ENCODE measurements around the gene GPBAR1. TPM values are rescaled to one million over a fixed set of nuclear protein-coding genes. Genes with fewer than 3 reads are reported as not detected.

GPBAR1 gene
- total and polyA plus RNA-seq, 9 of the 15 experiments (the other 6 are each of a cell fraction or from before 2014, with no cell fraction given), result not detected

- Histone ChIP-seq H3K36me3 (ENCODE audit: control insufficient read depth, insufficient read depth, low read length) (peaks cover 83% of the 10 kb centered on the region), H3K79me2 (ENCODE audit: control insufficient read depth, insufficient read depth, low read length) (peaks cover 60% of the 10 kb centered on the region), H3K27me3 (ENCODE audit: control insufficient read depth in 2 of 2, insufficient read depth in 2 of 2, low read length in 2 of 2) (no peaks in the 10 kb centered on the region), H4K20me1 (replicated peaks; ENCODE audit: control insufficient read depth, insufficient read depth, low read length) (peaks cover 11% of the 10 kb centered on the region), H3K27ac (ENCODE audit: extremely low read depth, low read depth, low read length) (no peak overlapping the region), H3K9ac (ENCODE audit: insufficient read depth in 1 of 2, low read depth in 2 of 2, low read length in 2 of 2) (peak overlapping the region in 1 of 2 experiments; percentile 52; a peak in 1 of 4 replicates), H3K4me1 (replicated peaks in 1 of 2; ENCODE audit: control insufficient read depth in 2 of 2, insufficient read depth in 2 of 2, low read length in 2 of 2) (peaks cover 23 to 39% of the 10 kb centered on the region in 2 experiments), H3K9me3 (replicated peaks; ENCODE audit: control insufficient read depth, insufficient read depth, low read depth, low read length) (no peaks in the 10 kb centered on the region), H3K4me3 (no peak overlapping the region), H2AFZ (ENCODE audit: low read depth, low read length) (no peak overlapping the region), H3K4me2 (ENCODE audit: insufficient read depth, low read length) (no peak overlapping the region), H3K9me1 (ENCODE audit: control insufficient read depth, insufficient read depth, low read length) (no peaks in the 10 kb centered on the region)
- TF ChIP-seq POLR2G (IDR thresholded peaks at IDR 0.05; ENCODE audit: low read depth, low read length) (0 out of 2 replicates have a peak, but pooled peaks have one; percentile 37), TOE1 (IDR thresholded peaks at IDR 0.05; ENCODE audit: borderline replicate concordance) (no peak), TOE1 (CRISPR knock-in tag; IDR thresholded peaks at IDR 0.05; ENCODE audit: borderline replicate concordance, low read depth) (no peak), MCM2 (IDR thresholded peaks at IDR 0.05; ENCODE audit: low read depth) (no peak)
- in situ Hi-C loops (cut with MboI) (no loop called here), intact Hi-C loops (cut with micrococcal nuclease) (no loop called here)
- no peak for ATAC-seq
- DNase-seq (ENCODE audit: extremely low read depth in 1 of 4, low spot score in 3 of 4), result no peak
- CTCF ChIA-PET (ENCODE audit: low intra/inter-chr PET ratio), result no interaction called here
- no TSS peak for BruUV-seq (replicated peaks)
- FAIRE-seq, result no peak
- WGBS (ENCODE audit: insufficient coverage, low coverage, missing lambda C conversion rate), result 97% methylated on average over 13 of the region's 17 CpGs
- POLR2A ChIA-PET, result interaction anchor here (1.0 kb wide), 1 partner anchor 11 kb away, joined by 3 read pairs; no protein-coding TSS in a partner anchor
Measured at GRCh38 chr2:218282173-218282991, 21.6 kb downstream of the GPBAR1 start.

All from K562 (cell line).